Activated CD8-positive, alpha-beta T cell treated with anti-CD3 and anti-CD28 coated beads for 36 hours (primary cell): ENCODE results near the gene CALY. TPM values are rescaled to one million over a fixed set of nuclear protein-coding genes. Genes with fewer than 3 reads are reported as not detected.
A peak's percentile ranks its signal among the peaks of the same experiment; 100 is the strongest.

Source experiments
- ATAC-seq: fragments of 200-7000 bp; cut with Tn5 transposase; one replicate; pipeline ENCODE4 v1.10.0; 2021; ENCODE audit warnings: mild to moderate bottlenecking, moderate library complexity
- CTCF ChIA-PET: fragments of 350-600 bp; sonication (Branson Sonifier 250); formaldehyde crosslinking; loops from one replicate; lab custom pipeline; 2021; ENCODE audit warnings: antibody characterized with exemption; lab: Charles Lee
- POLR2A ChIA-PET: fragments of 350-600 bp; sonication (Branson Sonifier 250); formaldehyde crosslinking; loops from one replicate; lab custom pipeline; 2021; ENCODE audit warnings: antibody characterized with exemption; lab: Charles Lee
- DNase-seq: peaks from one replicate; pipeline ENCODE4 v3.0.0-alpha.2; 2020
- H3K27ac Mint-ChIP-seq: one replicate; pipeline ENCODE4 v1.8.0; 2021; ENCODE audit warnings: mild to moderate bottlenecking, mixed read lengths
- H3K27me3 Mint-ChIP-seq: one replicate; pipeline ENCODE4 v1.8.0; 2021; ENCODE audit warnings: mixed read lengths
- H3K36me3 Mint-ChIP-seq: one replicate; pipeline ENCODE4 v1.8.0; 2021; ENCODE audit warnings: low read depth, mixed read lengths
- H3K4me1 Mint-ChIP-seq: one replicate; pipeline ENCODE4 v1.8.0; 2021; ENCODE audit warnings: low read depth, mixed read lengths
- H3K4me3 Mint-ChIP-seq: one replicate; pipeline ENCODE4 v1.8.0; 2021; ENCODE audit warnings: mild to moderate bottlenecking, moderate library complexity, mixed read lengths
- H3K9me3 Mint-ChIP-seq: one replicate; pipeline ENCODE4 v1.8.0; 2021; ENCODE audit warnings: mixed read lengths
- CTCF ChIP-seq: fragments of 200-600 bp; IDR thresholded peaks from one replicate; pipeline ENCODE4 v1.8.0; 2022; ENCODE audit warnings: antibody characterized with exemption, mild to moderate bottlenecking
- intact Hi-C: fragments of 100-400 bp; cut with micrococcal nuclease; formaldehyde crosslinking; loops from one replicate; pipeline ENCODE4 v1.10.0; 2022
- total RNA-seq, 2 experiments: library from RNA; stranded (reverse); gene quantifications; one replicate each; pipeline ENCODE4 v1.2.3, GENCODE V29; 2021

The CALY gene
- total RNA-seq, 2 experiments from 2014 or later: not detected

- no peaks in the 10 kb centered on the region for H3K9me3 Mint-ChIP-seq
- POLR2A ChIA-PET: interaction anchor here (0.9 to 3.7 kb wide), 3 partner anchors 9 to 34 kb away, joined by 3 to 20 read pairs (median 12); partner anchors contain the start of gene PRAP1
- H3K36me3 Mint-ChIP-seq: peaks cover 5% of the 10 kb centered on the region
- no peak for TF ChIP-seq CTCF
- H3K27me3 Mint-ChIP-seq: no peaks in the 10 kb centered on the region
- no peak overlapping the region for H3K27ac Mint-ChIP-seq
- ATAC-seq: no peak
- H3K4me3 Mint-ChIP-seq: peak overlapping the region; percentile 82
- intact Hi-C loops: no loop called here
- peaks cover 2% of the 10 kb centered on the region for H3K4me1 Mint-ChIP-seq
- CTCF ChIA-PET: interaction anchor here (1.9 kb wide), 1 partner anchor 27 kb away, joined by 7 read pairs; no protein-coding TSS in a partner anchor
- DNase-seq: no peak
Measured at GRCh38 chr10:133355991-133356390, 19.3 kb upstream of the CALY start.

- Mint-ChIP-seq H3K36me3 (peaks cover 5% of the 10 kb centered on the region), H3K9me3 (no peaks in the 10 kb centered on the region), H3K4me1 (peaks cover 2% of the 10 kb centered on the region), H3K4me3 (no peak overlapping the region), H3K27ac (no peak overlapping the region), H3K27me3 (no peaks in the 10 kb centered on the region)
- DNase-seq (no peak), ATAC-seq (no peak)
- intact Hi-C loops: no loop called here
- no peak for TF ChIP-seq CTCF
- ChIA-PET CTCF (interaction anchor here (1.9 kb wide), 1 partner anchor 26 kb away, joined by 7 read pairs; no protein-coding TSS in a partner anchor), POLR2A (interaction anchor here (0.9 to 3.7 kb wide), 2 partner anchors 23 to 35 kb away, joined by 3 to 20 read pairs; no protein-coding TSS in a partner anchor)
Measured at GRCh38 chr10:133355266-133355665, 18.6 kb upstream of the CALY start.

GRCh38 chr10:133354672-133355240 is 18.1 kb upstream of the CALY start:
- H3K36me3 Mint-ChIP-seq: peaks cover 5% of the 10 kb centered on the region
- intact Hi-C loops: no loop called here
- no peaks in the 10 kb centered on the region for H3K9me3 Mint-ChIP-seq
- ChIA-PET POLR2A (interaction anchor here (3.7 kb wide), 1 partner anchor 36 kb away, joined by 20 read pairs; no protein-coding TSS in a partner anchor), CTCF (interaction anchor here (1.9 kb wide), 1 partner anchor 25 kb away, joined by 7 read pairs; no protein-coding TSS in a partner anchor)
- H3K27ac Mint-ChIP-seq: no peak overlapping the region
- ATAC-seq (no peak), DNase-seq (no peak)
- H3K4me1 Mint-ChIP-seq: peaks cover 2% of the 10 kb centered on the region
- no peak for TF ChIP-seq CTCF
- H3K27me3 Mint-ChIP-seq: no peaks in the 10 kb centered on the region
- no peak overlapping the region for H3K4me3 Mint-ChIP-seq

- Mint-ChIP-seq H3K9me3 (no peaks in the 10 kb centered on the region), H3K27me3 (peaks cover 4% of the 10 kb centered on the region), H3K4me1 (peaks cover 4% of the 10 kb centered on the region), H3K27ac (no peak overlapping the region), H3K36me3 (peaks cover 5% of the 10 kb centered on the region), H3K4me3 (no peak overlapping the region)
- ChIA-PET CTCF (interaction anchor here (1.9 kb wide), 1 partner anchor 25 kb away, joined by 14 read pairs; no protein-coding TSS in a partner anchor), POLR2A (interaction anchor here (1.5 kb wide), 1 partner anchor 8 kb away, joined by 5 read pairs; no protein-coding TSS in a partner anchor)
- ATAC-seq (no peak), DNase-seq (no peak)
- TF ChIP-seq CTCF: no peak
- intact Hi-C loops: no loop called here
Measured at GRCh38 chr10:133353988-133354605, 17.4 kb upstream of the CALY start.
